B cell (primary cell): ENCODE results near the gene LHX6. TPM values are rescaled to one million over a fixed set of nuclear protein-coding genes. Genes with fewer than 3 reads are reported as not detected.

Source experiments
- ATAC-seq: fragments of 200-7000 bp; cut with Tn5 transposase; one replicate; pipeline ENCODE4 v1.10.0; 2021; ENCODE audit warnings: low read depth, mild to moderate bottlenecking, moderate number of reproducible peaks, moderate library complexity
- CTCF ChIA-PET: fragments of 350-600 bp; sonication (Branson Sonifier 250); formaldehyde crosslinking; loops from one replicate; lab custom pipeline; 2021; ENCODE audit warnings: antibody characterized with exemption, inconsistent platforms; lab: Charles Lee
- POLR2A ChIA-PET: fragments of 350-600 bp; sonication (Branson Sonifier 250); formaldehyde crosslinking; loops from one replicate; lab custom pipeline; 2021; ENCODE audit warnings: antibody characterized with exemption; lab: Charles Lee
- DNase-seq: peaks from one replicate; pipeline ENCODE4 v3.0.0; 2013
- H2AFZ ChIP-seq: 2 replicates; pipeline ENCODE4 v1.6.1; 2012; ENCODE audit warnings: mild to moderate bottlenecking, low read depth, low read length; ENCODE audit not compliant: insufficient read depth, poor library complexity, severe bottlenecking
- H3K27ac ChIP-seq, 2 donors: 1 replicate in 1 of 2; 2 replicates in 1 of 2; pipeline ENCODE4 v1.5.1; 2012 to 2013; ENCODE audit warnings: low read length in 2 of 2, mild to moderate bottlenecking in 2 of 2, moderate library complexity in 1 of 2
- H3K27me3 ChIP-seq, 4 experiments: fragments of 200-600 bp in 1 of 4; sonication (generic) in 1 of 4; replicated peaks in 1 of 4; 1 replicate in 2 of 4; 2 replicates in 2 of 4; pipeline versions ENCODE4 v1.6.1 to v1.7.0; 2013 to 2016; ENCODE audit warnings: low read length in 3 of 4, mild to moderate bottlenecking in 2 of 4, mixed read lengths in 1 of 4, moderate library complexity in 1 of 4; ENCODE audit not compliant: insufficient read depth in 4 of 4, control insufficient read depth in 3 of 4; ENCODE audit errors: control extremely low read depth in 1 of 4
- H3K36me3 ChIP-seq, 2 experiments: replicated peaks in 1 of 2; 1 replicate in 1 of 2; 2 replicates in 1 of 2; pipeline versions ENCODE4 v1.6.1 to v1.7.1; 2013; ENCODE audit warnings: low read length in 1 of 2; ENCODE audit not compliant: insufficient read depth in 2 of 2, control insufficient read depth in 1 of 2; ENCODE audit errors: control extremely low read depth in 1 of 2, extremely low read depth in 1 of 2
- H3K4me1 ChIP-seq, 2 donors: fragments of 200-600 bp in 1 of 2; sonication (generic) in 1 of 2; 1 replicate in 1 of 2; 2 replicates in 1 of 2; pipeline versions ENCODE4 v1.5.1 to v1.6.1; 2013 to 2017; ENCODE audit warnings: low read length in 2 of 2; ENCODE audit not compliant: control insufficient read depth in 2 of 2, insufficient read depth in 2 of 2
- H3K4me2 ChIP-seq: replicated peaks from 2 replicates; pipeline ENCODE3; 2012; ENCODE audit warnings: mild to moderate bottlenecking, low read depth, low read length; ENCODE audit not compliant: poor library complexity, severe bottlenecking
- H3K4me3 ChIP-seq, 5 experiments: fragments of 200-600 bp in 1 of 5; sonication (generic) in 1 of 5; 1 replicate in 3 of 5; 2 replicates in 2 of 5; pipeline versions ENCODE4 v1.5.1 to v1.7.0; 2011 to 2016; ENCODE audit warnings: low read length in 4 of 5, mild to moderate bottlenecking in 4 of 5, low read depth in 2 of 5, control low read depth in 1 of 5, moderate library complexity in 1 of 5; ENCODE audit not compliant: insufficient read depth in 1 of 5; ENCODE audit errors: control extremely low read depth in 1 of 5, extremely low read depth in 1 of 5
- H3K79me2 ChIP-seq: fragments of 200-600 bp; sonication (generic); one replicate; pipeline ENCODE4 v1.6.0; 2016; ENCODE audit warnings: low read length; ENCODE audit not compliant: control insufficient read depth, insufficient read depth
- H3K9ac ChIP-seq: fragments of 200-600 bp; sonication (generic); 2 replicates; pipeline ENCODE4 v1.6.1; 2017; ENCODE audit warnings: mild to moderate bottlenecking, low read length, moderate library complexity
- H3K9me3 ChIP-seq, 3 donors: one replicate each; pipeline versions ENCODE4 v1.6.1 to v1.7.1; 2013; ENCODE audit warnings: low read length in 2 of 3; ENCODE audit not compliant: control insufficient read depth in 2 of 3, insufficient read depth in 1 of 3; ENCODE audit errors: control extremely low read depth in 1 of 3
- H4K20me1 ChIP-seq: 2 replicates; pipeline ENCODE4 v1.6.0; 2012; ENCODE audit warnings: mild to moderate bottlenecking, low read length; ENCODE audit not compliant: insufficient read depth, control insufficient read depth, poor library complexity, severe bottlenecking
- H3K27ac Mint-ChIP-seq: one replicate; pipeline ENCODE4 v1.8.0; 2021; ENCODE audit warnings: mixed read lengths
- H3K27me3 Mint-ChIP-seq: one replicate; pipeline ENCODE4 v1.8.0; 2021; ENCODE audit warnings: mixed read lengths
- H3K4me1 Mint-ChIP-seq: one replicate; pipeline ENCODE4 v1.8.0; 2021; ENCODE audit warnings: mixed read lengths
- H3K4me3 Mint-ChIP-seq: one replicate; pipeline ENCODE4 v1.8.0; 2021; ENCODE audit warnings: mixed read lengths
- H3K9me3 Mint-ChIP-seq: one replicate; pipeline ENCODE4 v1.8.0; 2022; ENCODE audit warnings: mixed read lengths; ENCODE audit not compliant: insufficient read depth
- CTCF ChIP-seq: fragments of 200-600 bp; IDR thresholded peaks from one replicate; pipeline ENCODE4 v1.8.0; 2022; ENCODE audit warnings: antibody characterized with exemption, mild to moderate bottlenecking
- EZH2 ChIP-seq: IDR thresholded peaks from 2 replicates; pipeline ENCODE4 v1.6.1; 2012; ENCODE audit warnings: borderline replicate concordance, low read depth, mild to moderate bottlenecking, moderate library complexity, low read length; ENCODE audit not compliant: insufficient read depth, poor library complexity, severe bottlenecking
- WGBS: methylation state at CpG from one replicate; pipeline ENCODE4 v1.1.5; 2013; ENCODE audit warnings: missing lambda C conversion rate; ENCODE audit not compliant: insufficient coverage; 5-methylcytosine and 5-hydroxymethylcytosine counted together
- intact Hi-C: fragments of 100-400 bp; cut with micrococcal nuclease; formaldehyde crosslinking; loops from one replicate; pipeline ENCODE4 v1.10.0; 2022
- polyA plus RNA-seq: library from polyadenylated mRNA; depleted of rRNA; stranded (reverse); fragments of >200 nt; gene quantifications from 2 replicates; pipeline ENCODE4 v1.2.3, GENCODE V29; 2012
- total RNA-seq, 2 donors: library from RNA; stranded (reverse); fragments of 120-200 nt in 1 of 2; gene quantifications; 1 replicate in 1 of 2; 2 replicates in 1 of 2; pipeline versions ENCODE4 v1.2.3 to v1.2.4, GENCODE V29; 2013 to 2022

LHX6 gene
- total and polyA plus RNA-seq, 2 donors (not counting 1 experiment from before 2014, with no cell fraction given), result 0.03 TPM; not detected in 1

- intact Hi-C loops, result no loop called here
- ChIA-PET CTCF (no interaction called here), POLR2A (no interaction called here)
- TF ChIP-seq EZH2 (no peak), CTCF (no peak)
- H3K27me3 Mint-ChIP-seq, result peaks cover 84% of the 10 kb centered on the region
- H3K27ac Mint-ChIP-seq, result no peak overlapping the region
- 24% methylated on average over 6 of the region's 11 CpGs for WGBS
- H4K20me1 ChIP-seq, result no peaks in the 10 kb centered on the region
- no peaks in the 10 kb centered on the region for H3K36me3 ChIP-seq
- H3K4me2 ChIP-seq, result peak overlapping the region; percentile 80
- H2AFZ ChIP-seq, result no peak overlapping the region
- H3K4me3 Mint-ChIP-seq, result peak overlapping the region; percentile 80
- peaks cover 43 to 48% of the 10 kb centered on the region in 2 donors for H3K4me1 ChIP-seq
- H3K27ac ChIP-seq, result no peak overlapping the region
- peaks cover 36% of the 10 kb centered on the region for H3K4me1 Mint-ChIP-seq
- DNase-seq, result no peak
- peaks cover 0 to 90% (median 64%) of the 10 kb centered on the region in 4 experiments for H3K27me3 ChIP-seq
- no peaks in the 10 kb centered on the region for H3K79me2 ChIP-seq
- peaks cover 0 to 36% (median 0%) of the 10 kb centered on the region in 3 donors for H3K9me3 ChIP-seq
- no peak for ATAC-seq
- peak overlapping the region; percentile 56 for H3K9ac ChIP-seq
- no peaks in the 10 kb centered on the region for H3K9me3 Mint-ChIP-seq
- H3K4me3 ChIP-seq, result peak overlapping the region in 1 of 5 experiments; percentile 35
Measured at GRCh38 chr9:122218071-122218934, 10.5 kb downstream of the LHX6 start.

GRCh38 chr9:122217640-122218039 is 11.1 kb downstream of the LHX6 start:
- Mint-ChIP-seq H3K9me3 (no peaks in the 10 kb centered on the region), H3K4me1 (peaks cover 42% of the 10 kb centered on the region), H3K27me3 (peaks cover 84% of the 10 kb centered on the region), H3K27ac (no peak overlapping the region), H3K4me3 (no peak overlapping the region)
- H3K9ac ChIP-seq, result no peak overlapping the region
- CTCF ChIA-PET, result no interaction called here
- H3K36me3 ChIP-seq, result no peaks in the 10 kb centered on the region
- no peak overlapping the region for H2AFZ ChIP-seq
- H3K27me3 ChIP-seq, result peaks cover 0 to 92% (median 70%) of the 10 kb centered on the region in 4 experiments
- no peaks in the 10 kb centered on the region for H4K20me1 ChIP-seq
- TF ChIP-seq CTCF (no peak), EZH2 (no peak)
- H3K79me2 ChIP-seq, result no peaks in the 10 kb centered on the region
- H3K4me3 ChIP-seq, result no peak overlapping the region
- no peak for DNase-seq
- H3K27ac ChIP-seq, result no peak overlapping the region
- WGBS, result 12% methylated on average over 3 of the region's 4 CpGs
- ATAC-seq, result no peak
- H3K9me3 ChIP-seq, result peaks cover 0 to 42% (median 0%) of the 10 kb centered on the region in 3 donors
- H3K4me2 ChIP-seq, result no peak overlapping the region
- peaks cover 43 to 54% of the 10 kb centered on the region in 2 donors for H3K4me1 ChIP-seq
- POLR2A ChIA-PET, result no interaction called here
- intact Hi-C loops, result no loop called here
